Central memory CD4-positive, alpha-beta T cell (primary cell): ENCODE results near the gene PEAK1.
"Not testable (repeated sequence)": the region's sequence is repeated elsewhere in the genome, so short reads cannot be mapped to it uniquely, and the experiment has no call there.

Experiments used
- DNase-seq: peaks from one replicate; pipeline ENCODE4 v3.0.0; 2022

The PEAK1 gene

DNA sequence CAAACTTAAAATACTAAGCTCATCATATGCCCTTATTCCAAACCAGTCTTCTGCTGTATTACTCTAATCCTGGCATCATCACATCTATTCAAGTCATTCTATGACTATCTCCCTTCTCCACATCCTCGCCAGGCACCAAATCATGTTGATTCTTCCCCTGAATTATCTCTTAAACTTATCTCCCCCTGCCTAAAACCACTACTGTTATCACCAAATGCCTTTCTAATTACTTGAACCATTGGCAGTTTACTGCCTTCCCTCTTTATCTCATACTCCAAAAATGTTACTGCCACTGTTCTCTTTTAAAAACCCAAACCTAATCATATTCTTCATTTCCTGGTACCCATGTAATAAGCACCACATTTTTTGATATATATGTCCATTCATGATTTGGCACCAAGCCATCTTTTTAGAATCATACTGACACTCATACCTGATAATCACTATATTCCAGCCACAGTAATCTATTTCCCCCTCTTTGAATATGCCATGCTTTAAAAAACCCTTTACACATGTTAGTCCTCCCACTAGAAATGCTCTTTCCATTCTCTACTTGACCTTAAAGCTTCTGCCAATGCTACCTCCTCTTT lies 126.8 kb downstream of the PEAK1 start:
- DNase-seq: no peak

DNA sequence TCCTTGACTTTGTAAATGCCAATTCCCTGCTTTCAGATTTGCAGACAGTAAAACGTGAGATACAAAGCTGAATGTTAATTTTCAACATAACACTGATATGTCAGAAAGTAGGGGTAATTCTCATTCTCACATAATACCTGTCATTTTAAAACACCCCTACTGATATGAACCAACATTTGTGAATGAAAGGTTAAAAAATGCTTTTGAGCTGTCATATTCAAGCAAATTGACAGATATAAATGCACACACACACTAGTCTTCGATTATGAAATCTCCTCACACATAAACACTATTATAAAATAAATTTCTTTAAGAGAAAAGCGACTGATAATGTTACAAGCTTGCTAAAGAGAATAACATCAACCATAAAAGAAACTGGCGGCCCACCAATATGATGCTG lies 128.8 kb downstream of the PEAK1 start:
- DNase-seq: no peak

DNA sequence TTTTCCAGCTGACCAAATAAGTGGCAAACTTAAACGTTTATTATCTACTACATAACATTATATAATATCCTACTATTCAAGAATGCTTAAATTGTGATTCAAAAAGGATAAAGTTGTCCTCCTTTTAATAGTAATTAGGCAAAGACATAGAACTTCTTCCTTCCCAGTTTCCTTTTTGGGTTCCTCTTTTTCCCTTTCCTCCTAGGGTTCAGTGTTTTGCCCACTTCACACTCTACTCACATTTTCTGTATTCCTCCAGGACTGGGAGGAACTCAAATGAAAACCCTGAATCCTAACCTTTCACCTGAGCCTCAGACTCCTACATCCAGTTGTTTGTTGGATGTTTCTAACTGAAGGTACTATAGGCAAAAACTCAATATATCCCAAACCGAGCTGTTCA lies 132.5 kb downstream of the PEAK1 start:
- no peak for DNase-seq

DNA sequence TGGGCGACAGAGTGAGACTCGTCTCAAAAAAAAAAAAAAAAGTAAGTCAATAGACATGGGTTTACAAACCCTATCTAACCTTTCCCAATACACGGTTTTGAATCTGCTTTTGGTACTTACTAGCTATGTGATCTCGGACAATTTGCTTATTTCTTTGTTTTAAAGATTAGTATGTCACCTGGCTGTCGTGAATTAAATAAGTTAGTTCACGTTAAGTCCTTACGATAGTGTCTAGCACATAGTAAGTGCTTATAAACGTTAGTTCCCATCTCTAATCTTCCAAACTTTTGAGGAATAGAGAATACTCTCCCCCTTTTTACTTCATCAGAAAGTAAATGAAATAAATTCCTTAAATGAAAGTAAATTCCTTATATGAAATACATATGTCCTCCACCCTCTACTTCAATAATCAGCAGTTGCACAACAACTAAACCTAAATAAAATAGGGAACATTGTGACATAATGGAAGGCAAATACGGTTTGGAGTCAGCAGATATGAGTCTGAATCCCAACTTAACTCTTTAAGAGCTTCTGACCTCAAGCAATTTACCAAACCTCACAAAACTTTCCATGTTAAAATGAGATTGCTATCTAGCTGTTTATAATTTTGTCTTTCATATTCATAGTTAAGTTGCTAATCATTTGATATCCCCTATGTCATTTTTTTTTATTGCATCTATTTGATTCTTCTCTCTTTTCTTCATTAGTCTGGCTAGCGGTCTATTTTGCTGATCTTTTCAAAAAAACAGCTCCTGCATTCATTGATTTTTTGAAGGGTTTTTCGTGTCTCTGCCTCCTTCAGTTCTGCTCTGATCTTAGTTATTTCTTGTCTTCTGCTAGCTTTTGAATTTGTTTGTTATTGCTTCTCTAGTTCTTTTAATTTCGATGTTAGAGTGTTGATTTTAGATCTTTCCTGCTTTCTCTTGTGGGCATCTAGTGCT lies 134.6 kb downstream of the PEAK1 start:
- no peak for DNase-seq

DNA sequence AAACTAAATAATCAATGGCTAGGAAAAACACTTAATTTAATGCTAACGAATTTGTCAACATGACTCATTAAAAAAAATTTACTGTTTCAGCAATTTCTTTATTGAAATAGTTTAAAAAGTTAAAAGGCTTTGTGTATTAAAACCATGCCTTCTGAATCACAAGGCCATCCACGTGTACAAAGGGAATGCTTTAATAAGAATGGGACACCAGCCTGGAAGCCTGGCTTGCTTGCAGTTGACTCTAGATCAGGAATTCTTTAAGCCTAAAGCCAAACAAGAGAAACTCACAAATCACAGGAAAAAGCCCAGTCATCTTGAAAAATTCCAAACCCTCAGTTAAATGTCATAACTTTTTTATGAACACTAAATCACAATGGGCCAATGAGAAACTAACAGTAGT lies 137.6 kb downstream of the PEAK1 start:
- DNase-seq: no peak

DNA sequence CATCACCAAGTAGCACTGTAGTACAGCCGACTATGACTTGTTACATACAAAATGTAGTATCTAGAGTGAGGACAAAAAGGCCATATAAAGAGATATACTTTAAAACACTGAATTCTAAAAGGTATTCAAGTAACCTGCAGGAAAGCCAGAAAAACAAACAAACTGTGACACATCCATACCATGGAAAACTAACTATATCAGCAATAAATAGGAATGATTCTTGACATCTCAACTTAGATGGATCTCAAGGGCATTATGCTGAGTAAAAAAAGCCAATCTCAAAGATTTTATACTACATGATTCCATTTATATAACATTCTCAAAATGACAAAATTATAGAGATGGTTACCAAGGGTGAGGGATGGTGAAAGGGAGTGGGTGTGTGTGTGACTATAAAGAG lies 143.0 kb downstream of the PEAK1 start:
- DNase-seq: no peak

DNA sequence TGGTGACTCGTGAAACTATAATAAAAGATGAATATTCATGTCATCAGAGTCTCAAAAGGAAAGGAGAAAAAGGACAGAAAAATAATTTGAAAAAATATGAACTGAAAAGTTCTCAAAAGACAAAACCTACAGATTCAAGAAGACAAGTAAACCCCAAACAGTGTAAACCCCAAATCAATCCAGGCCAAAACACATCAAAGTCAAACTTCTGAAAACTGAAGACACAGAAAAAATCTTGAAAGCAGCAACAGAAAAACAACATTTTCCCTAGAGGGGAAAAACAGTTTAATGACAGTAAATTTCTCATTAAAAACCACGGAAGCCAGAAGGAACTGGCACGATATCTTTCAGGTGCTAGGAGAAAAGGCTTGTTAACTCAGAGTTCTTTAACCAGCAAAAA lies 143.8 kb downstream of the PEAK1 start:
- no peak for DNase-seq

DNA sequence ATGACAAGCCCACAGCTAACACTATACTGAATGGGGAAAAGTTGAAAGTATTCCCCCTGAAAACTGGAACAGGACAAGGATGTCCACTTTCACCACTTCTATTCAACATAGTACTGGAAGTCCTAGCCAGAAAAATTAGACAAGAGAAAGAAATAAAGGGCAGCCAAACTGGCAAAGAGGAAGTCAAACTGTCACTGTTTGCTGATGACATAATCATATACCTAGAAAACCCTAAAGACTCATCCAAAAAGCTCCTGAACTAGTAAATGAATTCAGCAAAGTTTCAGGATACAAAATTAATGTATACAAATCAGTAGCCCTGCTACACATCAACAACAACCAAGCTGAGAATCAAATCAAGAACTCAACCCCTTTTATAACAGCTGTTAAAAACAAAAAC lies 146.8 kb downstream of the PEAK1 start:
- not testable (repeated sequence) for DNase-seq

DNA sequence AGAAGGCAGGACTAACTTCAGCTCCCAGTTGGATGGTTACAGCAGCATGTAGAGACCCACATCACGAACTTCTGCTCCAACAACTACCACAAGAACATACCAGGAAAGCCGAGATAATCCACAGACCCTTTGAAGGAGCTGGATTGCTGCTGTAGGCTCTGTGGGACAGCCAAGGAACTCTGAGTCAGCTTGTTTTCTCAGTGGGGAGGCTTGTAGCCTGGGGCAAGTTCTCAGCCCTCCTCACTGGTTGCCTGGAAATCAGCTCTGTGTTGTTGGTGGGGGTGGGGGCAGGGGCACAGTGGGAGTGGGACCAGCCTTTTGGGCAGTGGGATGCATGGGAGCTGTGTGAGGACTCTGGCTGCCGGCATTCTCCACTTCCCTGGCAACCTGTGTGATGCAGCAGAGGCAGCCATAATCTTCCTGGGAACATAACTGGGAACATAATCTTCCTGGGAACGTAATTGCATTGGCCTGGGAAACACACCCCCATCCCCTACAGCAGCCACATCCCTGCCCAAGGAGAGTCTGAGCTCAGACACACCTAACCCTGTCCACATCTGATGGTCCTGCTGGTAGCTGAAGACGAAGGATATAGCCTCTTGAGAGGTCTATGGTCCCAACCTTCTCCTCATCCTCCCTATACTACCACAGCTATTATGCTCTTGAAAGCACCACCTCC lies 153.1 kb downstream of the PEAK1 start:
- DNase-seq: no peak

DNA sequence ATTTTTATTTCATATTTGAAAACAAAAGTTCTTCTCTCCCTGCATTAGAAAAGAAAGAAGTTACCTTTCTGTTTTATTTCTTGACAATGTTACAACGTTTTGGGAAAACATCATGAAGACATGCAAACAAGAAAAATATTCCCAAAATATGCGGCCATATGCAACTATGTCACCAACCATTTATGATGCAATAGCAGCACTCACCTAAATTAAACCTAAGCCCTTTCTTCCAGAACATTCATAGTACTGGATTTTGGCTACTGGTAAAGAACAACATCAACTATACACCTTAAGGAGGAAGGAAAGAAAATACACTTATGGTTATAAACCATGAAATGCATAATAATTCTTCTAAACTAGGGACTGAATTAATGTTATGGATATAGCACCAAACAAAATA lies 164.5 kb downstream of the PEAK1 start:
- DNase-seq: no peak

DNA sequence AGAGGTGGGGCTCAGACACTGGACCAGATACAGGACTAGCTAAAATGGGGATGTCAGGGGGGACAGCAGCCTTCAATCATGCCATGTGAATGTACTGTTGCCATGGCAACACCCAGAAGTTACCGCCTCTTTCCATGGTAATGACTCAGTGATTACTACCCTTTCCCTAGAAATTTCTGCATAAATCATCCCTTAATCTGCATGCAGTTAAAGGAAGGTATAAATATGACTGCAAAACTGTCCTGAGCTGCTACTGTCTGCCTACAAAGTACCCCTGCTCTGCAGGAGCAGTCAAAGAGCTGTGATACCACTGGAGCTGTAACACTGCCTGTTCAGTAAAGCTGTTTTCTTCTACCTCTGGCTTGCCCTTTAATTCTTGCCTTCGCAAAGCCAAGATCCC lies 168.2 kb downstream of the PEAK1 start:
- DNase-seq: no peak

DNA sequence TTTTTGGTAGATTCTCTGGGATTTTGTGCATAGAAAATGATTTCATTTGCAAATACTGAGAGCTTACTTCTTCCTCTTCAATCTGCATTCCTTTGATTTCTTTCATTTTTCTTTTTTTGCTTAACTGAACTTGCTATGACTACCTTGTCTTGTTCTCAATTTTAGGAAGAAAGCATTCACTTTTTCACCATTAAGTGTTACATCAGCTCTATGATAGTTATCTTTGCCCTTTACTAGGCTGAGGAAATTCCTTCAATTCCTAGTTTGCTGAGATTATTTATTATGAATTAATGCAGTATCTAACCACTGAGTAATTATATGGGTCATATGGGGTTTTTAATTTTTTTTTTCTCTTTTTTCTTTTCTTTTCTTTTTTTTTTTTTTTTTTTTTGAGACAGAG lies 172.8 kb downstream of the PEAK1 start:
- no peak for DNase-seq

DNA sequence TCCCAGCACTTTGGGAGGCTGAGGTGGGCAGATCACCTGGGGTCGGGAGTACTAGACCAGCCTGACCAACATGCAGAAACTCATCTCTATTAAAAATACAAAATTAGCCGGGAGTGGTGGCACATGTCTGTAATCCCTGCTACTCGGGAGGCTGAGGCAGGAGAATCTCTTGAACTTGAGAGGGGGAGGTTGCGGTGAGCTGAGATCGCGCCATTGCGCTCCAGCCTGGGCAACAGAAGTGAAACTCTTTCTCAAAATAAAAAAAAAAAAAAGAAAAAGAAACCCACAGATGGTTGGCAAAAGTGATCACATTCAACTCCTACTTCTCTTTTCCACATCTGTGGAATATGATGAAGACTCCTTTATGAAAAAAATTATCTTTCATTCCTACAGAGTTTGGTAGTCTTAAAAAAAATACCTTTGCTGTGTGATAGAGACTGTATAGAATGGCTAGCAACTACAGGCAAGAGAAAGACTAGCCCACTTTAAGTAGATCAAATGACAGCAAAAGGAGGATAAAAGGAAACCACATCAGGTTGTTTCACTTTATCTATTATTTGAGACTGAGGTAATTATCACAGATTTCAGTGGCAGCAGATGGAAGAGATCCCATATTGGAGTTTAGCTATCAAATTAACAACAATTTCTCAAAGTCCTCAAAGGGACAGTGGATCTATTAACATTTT lies 176.0 kb downstream of the PEAK1 start:
- DNase-seq: no peak

DNA sequence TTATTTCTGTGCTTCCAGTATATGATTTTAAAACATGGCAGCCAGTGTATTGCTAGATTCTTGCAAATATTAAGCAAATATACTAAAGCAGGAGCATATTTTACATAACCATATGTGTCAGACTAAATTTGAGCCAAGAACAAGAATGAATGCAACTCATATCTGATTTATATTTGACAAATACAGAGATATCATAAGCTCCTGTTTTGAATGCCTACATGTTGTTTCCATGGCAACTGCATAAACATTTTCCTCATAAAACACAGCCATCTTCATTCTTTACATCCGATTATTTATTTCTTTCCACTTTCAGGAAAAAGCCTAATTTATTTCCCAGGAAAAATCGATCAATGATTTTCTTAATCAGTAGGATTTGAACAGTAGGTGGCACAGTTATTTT lies 176.8 kb downstream of the PEAK1 start:
- no peak for DNase-seq

DNA sequence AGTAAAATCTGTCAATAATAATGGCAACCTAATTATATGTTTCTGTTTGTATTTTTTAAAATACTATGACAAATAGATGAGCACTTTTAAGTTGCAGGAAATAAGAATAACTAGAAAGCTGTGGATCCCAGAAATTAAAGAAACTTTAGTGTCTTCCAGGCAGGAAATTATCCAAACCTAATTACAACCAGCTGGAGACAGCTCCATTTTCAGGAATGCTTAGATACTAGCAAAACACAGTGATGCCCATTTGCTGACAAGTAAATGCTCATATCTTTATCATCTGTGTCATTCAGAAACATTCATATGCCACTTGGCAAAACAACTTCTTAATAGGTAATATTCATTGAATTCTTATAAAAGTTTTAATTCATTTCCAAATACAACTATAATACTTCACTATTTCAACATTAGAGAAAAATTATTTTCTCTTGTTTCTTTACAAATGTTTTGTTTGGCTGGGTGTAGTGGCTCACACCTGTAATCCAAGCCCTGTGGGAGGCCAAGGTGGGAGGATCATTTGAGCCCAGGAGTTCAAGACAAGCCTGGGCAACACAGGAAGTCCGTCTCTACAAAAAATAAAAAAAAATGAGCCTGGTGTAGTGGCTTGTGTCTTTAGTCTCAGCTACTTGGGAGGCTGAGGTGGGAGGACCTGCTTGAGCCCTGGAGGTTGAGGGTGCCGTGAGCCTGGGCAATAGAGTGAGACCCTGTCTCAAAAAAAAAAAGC lies 179.9 kb downstream of the PEAK1 start:
- DNase-seq: no peak

DNA sequence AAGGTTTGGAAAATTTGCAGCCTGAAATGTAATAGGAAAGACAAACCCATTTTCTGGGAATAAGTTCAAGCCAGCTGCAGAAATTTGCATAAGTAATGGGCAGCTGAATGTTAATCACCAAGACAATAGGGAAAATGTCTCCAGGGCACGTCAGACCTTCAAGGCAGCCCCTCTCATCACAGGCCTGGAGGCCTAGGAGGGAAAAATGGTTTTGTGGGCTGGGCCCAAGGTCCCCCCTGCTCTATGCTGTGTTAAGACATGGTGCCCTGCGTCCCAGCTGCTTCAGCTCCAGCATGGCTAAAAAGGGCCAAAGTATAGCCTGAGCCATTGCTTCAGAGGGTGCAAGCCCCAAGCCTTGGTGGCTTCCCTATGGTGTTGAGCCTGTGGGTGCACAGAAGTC lies 184.3 kb downstream of the PEAK1 start:
- no peak for DNase-seq

DNA sequence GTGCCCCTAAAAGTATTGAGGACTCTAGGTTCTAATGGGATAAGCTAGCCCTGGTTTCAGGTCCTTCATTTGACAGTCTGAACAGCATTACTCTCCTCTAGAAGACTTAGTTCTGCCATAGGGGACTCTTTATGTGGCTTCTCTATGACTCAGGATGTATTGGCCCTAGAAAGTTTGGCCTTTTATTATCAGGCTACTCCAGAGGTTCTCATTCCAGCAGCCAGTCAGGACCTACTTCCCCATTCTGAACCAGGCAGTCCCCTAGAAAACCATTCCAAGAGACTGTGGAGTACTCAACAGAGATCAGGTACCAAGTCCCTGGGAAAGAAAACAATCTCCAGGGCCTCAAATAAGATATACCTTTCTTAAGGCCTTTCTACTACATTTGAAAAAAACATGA lies 191.1 kb downstream of the PEAK1 start:
- DNase-seq: no peak

DNA sequence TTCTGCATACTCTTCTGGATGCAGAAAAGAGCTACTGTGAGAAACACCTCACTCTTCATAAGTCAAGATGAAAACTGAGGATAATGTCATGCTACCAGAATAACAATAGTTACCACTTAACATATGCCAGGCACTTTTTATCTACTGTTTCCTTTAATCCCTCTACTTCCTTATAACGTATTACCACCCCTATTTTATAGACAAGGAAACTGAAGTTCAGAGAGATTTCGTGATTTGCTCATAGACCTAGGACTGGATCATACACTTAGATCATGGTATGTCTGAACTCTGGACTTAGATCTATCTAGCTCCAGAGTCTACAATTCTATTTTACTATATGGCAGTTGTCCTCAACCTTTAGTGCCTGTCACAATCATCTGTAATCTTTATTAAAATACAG lies 193.3 kb downstream of the PEAK1 start:
- no peak for DNase-seq

DNA sequence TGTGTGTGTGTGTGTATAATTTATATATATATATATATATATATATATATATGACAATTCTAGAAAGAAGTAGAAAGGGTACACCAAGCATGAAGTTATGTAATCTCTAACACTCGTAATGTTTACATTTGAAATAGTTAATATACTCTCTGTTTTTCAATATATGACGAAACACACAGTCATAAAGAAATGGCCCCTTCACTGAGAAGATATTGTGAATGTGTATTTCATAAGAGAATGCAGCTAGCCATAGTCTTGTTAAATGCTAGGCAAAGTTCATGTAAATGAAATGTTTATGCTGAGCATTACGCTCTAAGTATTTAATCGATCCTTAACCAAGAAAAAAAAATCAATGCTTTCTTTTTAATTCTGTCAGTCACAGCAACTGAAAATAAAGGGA lies 194.3 kb downstream of the PEAK1 start:
- no peak for DNase-seq

DNA sequence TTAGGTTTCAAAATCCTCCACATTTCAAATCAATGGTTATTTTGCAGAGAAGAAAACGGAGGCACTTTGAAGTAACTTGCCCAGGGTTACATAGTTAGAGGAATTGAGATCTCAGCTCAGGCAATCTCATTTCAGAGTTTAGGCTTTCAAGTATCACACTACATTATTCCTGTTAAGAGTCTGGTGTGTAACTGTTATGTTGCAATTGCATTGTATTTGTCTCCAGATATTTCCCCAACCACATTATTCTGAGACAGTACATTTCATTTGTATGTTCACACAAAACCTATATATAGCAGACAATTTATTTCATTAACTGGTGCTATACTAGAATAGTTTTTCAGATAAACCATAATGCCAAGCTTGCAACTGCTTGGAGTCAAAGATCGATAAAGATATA lies 194.8 kb downstream of the PEAK1 start:
- DNase-seq: no peak

DNA sequence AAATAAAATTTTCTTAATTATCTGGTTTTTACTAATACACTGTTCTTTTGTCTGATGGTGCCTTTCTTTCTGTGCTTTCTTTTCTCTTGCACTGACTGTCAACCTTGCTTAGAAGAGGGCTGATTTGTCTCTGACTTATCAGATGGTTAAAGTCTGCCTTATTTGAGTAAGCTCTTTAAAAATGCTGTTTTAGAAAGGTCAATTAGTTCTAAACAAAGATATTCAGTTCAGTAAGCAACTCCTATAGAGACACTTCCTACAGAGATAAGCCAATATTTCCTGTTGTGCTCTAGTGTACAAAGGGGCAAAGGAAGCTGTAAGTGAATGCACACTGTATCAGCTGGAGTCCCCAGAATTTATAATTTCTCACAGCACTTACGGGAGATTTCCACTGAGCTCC lies 195.6 kb downstream of the PEAK1 start:
- no peak for DNase-seq

DNA sequence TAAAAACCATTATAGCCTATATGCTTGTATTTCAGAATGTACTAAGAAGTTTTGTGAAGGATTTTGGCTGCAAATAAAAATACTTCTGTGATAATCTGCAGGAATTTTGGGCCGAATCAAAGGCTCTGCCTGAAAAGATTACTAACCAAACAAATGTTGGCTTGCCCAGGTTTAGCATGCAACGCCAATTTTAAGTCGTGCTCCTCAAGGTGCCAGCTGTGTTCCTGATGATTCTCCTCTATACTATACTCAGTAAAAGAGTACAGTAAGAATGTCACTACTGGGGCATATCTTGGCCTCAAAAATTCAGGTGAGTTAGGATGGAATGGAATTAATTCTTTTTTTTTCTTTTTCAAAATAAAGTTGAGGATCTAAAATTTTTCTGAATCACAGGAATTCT lies 198.2 kb downstream of the PEAK1 start:
- DNase-seq: no peak

DNA sequence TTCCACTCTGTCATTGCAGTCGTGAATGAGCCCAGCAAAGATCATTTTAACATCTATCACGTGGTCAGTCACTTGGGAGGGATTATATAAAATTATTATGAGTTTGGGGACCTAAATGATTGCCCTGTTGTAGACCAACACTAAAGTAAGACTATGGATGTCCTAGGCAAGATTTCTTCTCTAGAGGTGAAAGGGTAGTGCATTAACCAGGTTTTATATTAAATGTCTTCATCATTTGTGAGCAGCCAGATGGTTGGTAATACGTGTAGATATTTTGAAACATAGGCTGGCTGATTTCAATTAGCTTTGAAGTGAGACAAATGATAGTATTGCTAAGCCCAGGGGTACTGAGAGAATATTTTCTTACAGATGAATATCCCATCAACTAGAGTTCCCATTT lies 198.7 kb downstream of the PEAK1 start:
- DNase-seq: no peak
